ENCODE data around the gene HOXA6. TPM values are rescaled to one million over a fixed set of nuclear protein-coding genes. Genes with fewer than 3 reads are reported as not detected.

The HOXA6 gene
- total RNA-seq, 1 experiment from 2014 or later: 12.7 TPM

DNA sequence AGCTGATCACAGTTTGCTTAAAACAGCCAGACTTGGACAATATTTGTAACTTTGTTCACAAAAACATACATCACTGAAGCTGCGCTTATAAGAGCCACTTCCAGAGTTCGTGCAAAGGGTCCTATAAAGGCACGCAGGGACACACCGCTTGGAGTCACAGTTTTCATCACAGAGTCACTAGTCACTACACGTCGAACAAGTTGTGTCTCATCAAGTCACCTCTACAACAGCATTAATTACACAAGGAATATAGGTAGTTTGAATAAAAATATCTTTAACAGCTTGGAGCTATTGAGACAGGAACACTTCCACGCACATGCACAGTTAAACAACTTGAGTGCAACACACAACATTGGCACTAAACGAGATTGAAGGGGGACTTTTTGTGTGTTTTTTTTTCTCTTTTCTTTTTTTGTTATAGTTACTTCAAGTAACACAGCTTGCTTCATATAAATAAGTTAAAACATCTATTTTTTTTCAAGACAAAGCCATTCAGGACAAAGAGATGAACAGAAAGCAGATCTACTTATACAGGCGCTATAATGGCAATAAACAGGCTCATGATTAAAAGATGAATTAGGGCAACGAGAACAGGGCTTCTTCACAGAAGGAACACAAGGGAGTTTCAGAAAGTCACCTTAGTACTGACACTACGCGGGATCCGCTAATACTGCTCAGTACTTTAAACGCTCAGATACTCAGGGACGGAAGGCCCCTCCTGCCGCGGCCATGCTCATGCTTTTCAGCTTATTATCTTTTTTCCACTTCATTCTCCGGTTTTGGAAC lies 6.2 kb downstream of the HOXA6 start:
- peaks cover 8 to 12% of the 10 kb centered on the region in 2 experiments; a peak in 3 of 4 replicates for H3K36me3 ChIP-seq (ENCODE audit: control insufficient read depth in 1 of 2, insufficient read depth in 2 of 2, low read length in 2 of 2)
- no TSS peak for BruUV-seq (replicated peaks)
- CTCF ChIA-PET: interaction anchor here (0.6 to 0.7 kb wide), 2 partner anchors 48 to 233 kb away, joined by 3 to 6 read pairs; no protein-coding TSS in a partner anchor
- DNase-seq (ENCODE audit: low read depth, low spot score): no peak
- H3K4me2 ChIP-seq (ENCODE audit: low read length): no peak overlapping the region
- H3K27me3 ChIP-seq (ENCODE audit: insufficient read depth, low read length): no peaks in the 10 kb centered on the region
- H3K9me2 ChIP-seq (ENCODE audit: insufficient read depth): no peaks in the 10 kb centered on the region
- POLR2A ChIA-PET: interaction anchor here (0.7 kb wide), 1 partner anchor 9 kb away, joined by 3 read pairs; no protein-coding TSS in a partner anchor
- no peak overlapping the region for H3K4me3 ChIP-seq (replicated peaks in 1 of 2; ENCODE audit: low read depth in 1 of 2, low read length in 2 of 2)
- ATAC-seq: no peak
- TF ChIP-seq TCF7L2 (IDR thresholded peaks at IDR 0.05; ENCODE audit: borderline replicate concordance, extremely low read depth, insufficient read depth, insufficient read length) (no peak), CBX3 (IDR thresholded peaks at IDR 0.05; ENCODE audit: low read depth) (no peak), YY1 (IDR thresholded peaks at IDR 0.05; ENCODE audit: extremely low read depth, insufficient replicate concordance, low read depth, low read length) (no peak), ZFX (IDR thresholded peaks at IDR 0.05) (no peak), SP1 (IDR thresholded peaks at IDR 0.05; ENCODE audit: low read depth) (no peak), EZH2phosphoT487 (IDR thresholded peaks at IDR 0.05; ENCODE audit: borderline replicate concordance) (no peak), JUND (IDR thresholded peaks at IDR 0.05) (no peak), SRF (IDR thresholded peaks at IDR 0.05; ENCODE audit: low read depth) (no peak), EZH2 (IDR thresholded peaks at IDR 0.05) (no peak), EGR1 (IDR thresholded peaks at IDR 0.05; ENCODE audit: low read depth) (no peak), POLR2A (IDR thresholded peaks at IDR 0.05; ENCODE audit: borderline replicate concordance, extremely low read depth, insufficient read depth, insufficient read length) (no peak), ELF1 (IDR thresholded peaks at IDR 0.05; ENCODE audit: borderline replicate concordance, low read depth) (no peak), FOSL1 (IDR thresholded peaks at IDR 0.05; ENCODE audit: low read depth) (no peak), ZNF274 (IDR thresholded peaks at IDR 0.05; ENCODE audit: low read depth, low read length) (no peak), SIN3A (IDR thresholded peaks at IDR 0.05; ENCODE audit: low read depth) (no peak)
- TF ChIP-seq, protein P1, sequence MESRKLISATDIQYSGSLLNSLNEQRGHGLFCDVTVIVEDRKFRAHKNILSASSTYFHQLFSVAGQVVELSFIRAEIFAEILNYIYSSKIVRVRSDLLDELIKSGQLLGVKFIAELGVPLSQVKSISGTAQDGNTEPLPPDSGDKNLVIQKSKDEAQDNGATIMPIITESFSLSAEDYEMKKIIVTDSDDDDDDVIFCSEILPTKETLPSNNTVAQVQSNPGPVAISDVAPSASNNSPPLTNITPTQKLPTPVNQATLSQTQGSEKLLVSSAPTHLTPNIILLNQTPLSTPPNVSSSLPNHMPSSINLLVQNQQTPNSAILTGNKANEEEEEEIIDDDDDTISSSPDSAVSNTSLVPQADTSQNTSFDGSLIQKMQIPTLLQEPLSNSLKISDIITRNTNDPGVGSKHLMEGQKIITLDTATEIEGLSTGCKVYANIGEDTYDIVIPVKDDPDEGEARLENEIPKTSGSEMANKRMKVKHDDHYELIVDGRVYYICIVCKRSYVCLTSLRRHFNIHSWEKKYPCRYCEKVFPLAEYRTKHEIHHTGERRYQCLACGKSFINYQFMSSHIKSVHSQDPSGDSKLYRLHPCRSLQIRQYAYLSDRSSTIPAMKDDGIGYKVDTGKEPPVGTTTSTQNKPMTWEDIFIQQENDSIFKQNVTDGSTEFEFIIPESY (IDR thresholded peaks at IDR 0.05; ENCODE audit: extremely low read depth, insufficient replicate concordance, low read length): no peak
- TF ChIP-seq, protein P2, sequence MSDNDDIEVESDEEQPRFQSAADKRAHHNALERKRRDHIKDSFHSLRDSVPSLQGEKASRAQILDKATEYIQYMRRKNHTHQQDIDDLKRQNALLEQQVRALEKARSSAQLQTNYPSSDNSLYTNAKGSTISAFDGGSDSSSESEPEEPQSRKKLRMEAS (IDR thresholded peaks at IDR 0.05): no peak
- TF ChIP-seq, protein P3, sequence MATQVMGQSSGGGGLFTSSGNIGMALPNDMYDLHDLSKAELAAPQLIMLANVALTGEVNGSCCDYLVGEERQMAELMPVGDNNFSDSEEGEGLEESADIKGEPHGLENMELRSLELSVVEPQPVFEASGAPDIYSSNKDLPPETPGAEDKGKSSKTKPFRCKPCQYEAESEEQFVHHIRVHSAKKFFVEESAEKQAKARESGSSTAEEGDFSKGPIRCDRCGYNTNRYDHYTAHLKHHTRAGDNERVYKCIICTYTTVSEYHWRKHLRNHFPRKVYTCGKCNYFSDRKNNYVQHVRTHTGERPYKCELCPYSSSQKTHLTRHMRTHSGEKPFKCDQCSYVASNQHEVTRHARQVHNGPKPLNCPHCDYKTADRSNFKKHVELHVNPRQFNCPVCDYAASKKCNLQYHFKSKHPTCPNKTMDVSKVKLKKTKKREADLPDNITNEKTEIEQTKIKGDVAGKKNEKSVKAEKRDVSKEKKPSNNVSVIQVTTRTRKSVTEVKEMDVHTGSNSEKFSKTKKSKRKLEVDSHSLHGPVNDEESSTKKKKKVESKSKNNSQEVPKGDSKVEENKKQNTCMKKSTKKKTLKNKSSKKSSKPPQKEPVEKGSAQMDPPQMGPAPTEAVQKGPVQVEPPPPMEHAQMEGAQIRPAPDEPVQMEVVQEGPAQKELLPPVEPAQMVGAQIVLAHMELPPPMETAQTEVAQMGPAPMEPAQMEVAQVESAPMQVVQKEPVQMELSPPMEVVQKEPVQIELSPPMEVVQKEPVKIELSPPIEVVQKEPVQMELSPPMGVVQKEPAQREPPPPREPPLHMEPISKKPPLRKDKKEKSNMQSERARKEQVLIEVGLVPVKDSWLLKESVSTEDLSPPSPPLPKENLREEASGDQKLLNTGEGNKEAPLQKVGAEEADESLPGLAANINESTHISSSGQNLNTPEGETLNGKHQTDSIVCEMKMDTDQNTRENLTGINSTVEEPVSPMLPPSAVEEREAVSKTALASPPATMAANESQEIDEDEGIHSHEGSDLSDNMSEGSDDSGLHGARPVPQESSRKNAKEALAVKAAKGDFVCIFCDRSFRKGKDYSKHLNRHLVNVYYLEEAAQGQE (IDR thresholded peaks at IDR 0.05; ENCODE audit: low read depth): no peak
- H3K27ac ChIP-seq (ENCODE audit: low read depth, low read length): no peak overlapping the region
- H2AFZ ChIP-seq (ENCODE audit: low read depth, low read length, poor library complexity, severe bottlenecking): no peak overlapping the region
- no peak overlapping the region for H3K9ac ChIP-seq (ENCODE audit: low read length)
- RAD21 ChIA-PET (ENCODE audit: low non-redundant PET in 1 of 2, low total read pairs in 2 of 2, uncharacterized antibody in 2 of 2, unreplicated experiment in 2 of 2): no interaction called here
- H3K4me1 ChIP-seq (ENCODE audit: control insufficient read depth in 1 of 2, insufficient read depth in 2 of 2, low read length in 2 of 2): peaks cover 6 to 21% of the 10 kb centered on the region in 2 experiments
- H4K20me1 ChIP-seq (ENCODE audit: insufficient read depth): no peaks in the 10 kb centered on the region
- no peaks in the 10 kb centered on the region for H3K79me2 ChIP-seq (ENCODE audit: insufficient read depth, low read length)
- no peaks in the 10 kb centered on the region for H3K9me3 ChIP-seq (ENCODE audit: control insufficient read depth in 1 of 2, insufficient read depth in 1 of 2, low read depth in 1 of 2, low read length in 2 of 2)
- intact Hi-C loops (cut with micrococcal nuclease): no loop called here

All from HCT116 (cell line).